Measurements from ENCODE around the gene FTH1. TPM values are rescaled to one million over a fixed set of nuclear protein-coding genes. Genes with fewer than 3 reads are reported as not detected.

The FTH1 gene
- total and polyA plus RNA-seq, 2 of the 13 experiments (the other 11 are each of a cell fraction or from before 2014, with no cell fraction given): 607 to 760 TPM

DNA sequence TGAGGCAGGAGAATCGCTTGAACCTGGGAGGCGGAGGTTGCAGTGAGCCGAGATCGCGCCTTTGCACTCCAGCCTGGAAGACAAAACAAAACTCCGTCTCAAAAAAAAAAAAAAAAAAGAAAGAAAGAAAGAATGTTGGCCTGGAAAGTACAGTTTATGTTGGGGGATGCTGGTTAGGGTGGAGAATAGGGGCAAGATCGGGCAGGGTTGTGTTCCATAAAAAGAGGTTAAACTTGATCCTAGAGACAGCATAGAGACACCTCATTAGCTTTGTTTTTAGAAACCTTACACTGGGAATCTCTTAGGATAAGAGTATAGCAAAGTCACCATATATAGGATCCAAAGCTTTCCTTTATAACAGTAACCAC lies 1.9 kb upstream of the FTH1 start:
- whole genome bisulfite sequencing (ENCODE audit: low lambda C conversion rate): 93% methylated on average over 7 of the region's 7 CpGs
- H3K79me2 ChIP-seq (ENCODE audit: insufficient read depth, low read length): peaks cover 43% of the 10 kb centered on the region
- no peak overlapping the region for H3K9ac ChIP-seq (ENCODE audit: insufficient read depth, low read depth, low read length)
- ChIA-PET POLR2A (interaction anchor here (0.7 to 9.7 kb wide), 12 partner anchors 11 to 154 kb away, joined by 3 to 323 read pairs (median 20); partner anchors contain the start of genes BEST1 and FADS1), CTCF (ENCODE audit: low intra/inter-chr PET ratio, low total read pairs) (no interaction called here)
- H3K4me3 ChIP-seq (replicated peaks in 1 of 3; ENCODE audit: insufficient read depth in 1 of 3, low read depth in 2 of 3, low read length in 3 of 3): no peak overlapping the region
- no peak overlapping the region for H2AFZ ChIP-seq (ENCODE audit: low read length)
- no peak for DNase-seq (ENCODE audit: low spot score)
- no peak for FAIRE-seq
- peaks cover 71% of the 10 kb centered on the region for H3K4me1 ChIP-seq (ENCODE audit: insufficient read depth, low read length)
- H3K27me3 ChIP-seq (ENCODE audit: control insufficient read depth in 1 of 2, insufficient read depth in 2 of 2, low read length in 2 of 2): no peaks in the 10 kb centered on the region; a peak in 1 of 5 replicates
- no peaks in the 10 kb centered on the region for H3K9me3 ChIP-seq (ENCODE audit: low read length)
- in situ Hi-C loops (cut with HindIII; ENCODE audit: extremely low pct_ligation_motif_present, low pct_unique_long_range_greater_than_20kb): loop anchor here (5.0 kb wide), 1 partner anchor 33 kb away; no protein-coding TSS in a partner anchor
- intact Hi-C loops (cut with micrococcal nuclease; ENCODE audit: unreplicated experiment): no loop called here
- peak overlapping the region; percentile 87; the same call in 1 of the 2 replicates for H3K4me2 ChIP-seq (ENCODE audit: low read depth, low read length)
- no peak for ATAC-seq
- no TSS peak for BruUV-seq (replicated peaks)
- H4K20me1 ChIP-seq (ENCODE audit: insufficient read depth, low read length): peaks cover 28% of the 10 kb centered on the region
- no peak overlapping the region for H3K27ac ChIP-seq (ENCODE audit: extremely low read length, insufficient read depth, low read length)
- TF ChIP-seq ZNF589 (CRISPR knock-in tag; conservative IDR thresholded peaks at IDR 0.05) (no peak), ZNF768 (CRISPR knock-in tag; IDR thresholded peaks at IDR 0.05) (no peak)
- TF ChIP-seq, protein P1, sequence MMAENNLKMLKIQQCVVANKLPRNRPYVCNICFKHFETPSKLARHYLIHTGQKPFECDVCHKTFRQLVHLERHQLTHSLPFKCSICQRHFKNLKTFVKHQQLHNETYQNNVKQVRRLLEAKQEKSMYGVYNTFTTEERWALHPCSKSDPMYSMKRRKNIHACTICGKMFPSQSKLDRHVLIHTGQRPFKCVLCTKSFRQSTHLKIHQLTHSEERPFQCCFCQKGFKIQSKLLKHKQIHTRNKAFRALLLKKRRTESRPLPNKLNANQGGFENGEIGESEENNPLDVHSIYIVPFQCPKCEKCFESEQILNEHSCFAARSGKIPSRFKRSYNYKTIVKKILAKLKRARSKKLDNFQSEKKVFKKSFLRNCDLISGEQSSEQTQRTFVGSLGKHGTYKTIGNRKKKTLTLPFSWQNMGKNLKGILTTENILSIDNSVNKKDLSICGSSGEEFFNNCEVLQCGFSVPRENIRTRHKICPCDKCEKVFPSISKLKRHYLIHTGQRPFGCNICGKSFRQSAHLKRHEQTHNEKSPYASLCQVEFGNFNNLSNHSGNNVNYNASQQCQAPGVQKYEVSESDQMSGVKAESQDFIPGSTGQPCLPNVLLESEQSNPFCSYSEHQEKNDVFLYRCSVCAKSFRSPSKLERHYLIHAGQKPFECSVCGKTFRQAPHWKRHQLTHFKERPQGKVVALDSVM (CRISPR knock-in tag; IDR thresholded peaks at IDR 0.05): 0 out of 2 replicates have a peak, but pooled peaks have one; percentile 23
- H3K36me3 ChIP-seq (replicated peaks in 1 of 2; ENCODE audit: control insufficient read depth in 1 of 2, insufficient read depth in 2 of 2, low read length in 2 of 2): peaks cover 5 to 19% of the 10 kb centered on the region in 2 experiments; a peak in 4 of 5 replicates

DNA sequence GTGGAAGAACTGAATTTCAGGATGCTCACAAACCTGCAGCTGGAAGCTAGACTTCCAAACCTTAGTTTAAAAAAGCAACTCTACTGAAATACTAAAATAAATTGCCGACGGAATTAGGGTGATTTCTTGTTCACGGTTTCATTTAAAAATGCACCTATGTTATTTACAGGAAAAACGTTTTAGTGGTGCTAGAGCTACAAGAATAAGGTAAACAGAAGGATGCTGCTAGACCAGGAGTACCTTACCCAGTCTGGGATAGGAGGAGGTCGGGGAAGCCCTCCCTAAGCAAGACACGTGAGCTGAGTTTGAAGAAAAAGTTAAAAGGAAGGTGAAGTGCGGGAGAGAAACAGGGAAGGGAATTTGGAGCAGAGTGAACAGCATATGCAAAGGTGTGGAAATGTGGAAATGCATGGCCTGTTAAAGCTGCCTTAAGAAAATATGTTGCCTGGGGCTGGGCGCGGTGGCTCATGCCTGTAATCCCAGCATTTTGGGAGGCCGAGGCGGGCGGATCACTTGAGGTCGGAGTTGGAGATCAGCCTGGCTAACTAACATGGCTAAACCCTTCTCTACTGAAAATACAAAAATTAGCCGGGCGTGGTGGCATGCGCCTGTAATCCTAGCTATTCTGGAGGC lies 1.4 kb upstream of the FTH1 start:
- intact Hi-C loops (cut with micrococcal nuclease; ENCODE audit: unreplicated experiment): no loop called here

More for the DNA sequence above, 1.4 kb upstream of the FTH1 start:
- Histone ChIP-seq H3K4me1 (ENCODE audit: insufficient read depth, low read length) (peaks cover 71% of the 10 kb centered on the region), H4K20me1 (ENCODE audit: insufficient read depth, low read length) (peaks cover 33% of the 10 kb centered on the region), H3K27me3 (ENCODE audit: control insufficient read depth in 1 of 2, insufficient read depth in 2 of 2, low read length in 2 of 2) (no peaks in the 10 kb centered on the region; a peak in 1 of 5 replicates), H3K9me3 (ENCODE audit: low read length) (no peaks in the 10 kb centered on the region), H3K79me2 (ENCODE audit: insufficient read depth, low read length) (peaks cover 43% of the 10 kb centered on the region), H3K4me2 (ENCODE audit: low read depth, low read length) (peak overlapping the region; percentile 87), H3K27ac (ENCODE audit: extremely low read length, insufficient read depth, low read length) (peak overlapping the region; percentile 99), H3K4me3 (replicated peaks in 1 of 3; ENCODE audit: insufficient read depth in 1 of 3, low read depth in 2 of 3, low read length in 3 of 3) (peak overlapping the region; percentile 92 to 96 (median 94)), H3K36me3 (replicated peaks in 1 of 2; ENCODE audit: control insufficient read depth in 1 of 2, insufficient read depth in 2 of 2, low read length in 2 of 2) (peaks cover 5 to 23% of the 10 kb centered on the region in 2 experiments; a peak in 4 of 5 replicates), H3K9ac (ENCODE audit: insufficient read depth, low read depth, low read length) (peak overlapping the region; percentile 99), H2AFZ (ENCODE audit: low read length) (no peak overlapping the region)
- WGBS (ENCODE audit: low lambda C conversion rate): 79% methylated on average over 16 of the region's 16 CpGs
- FAIRE-seq: no peak
- CTCF ChIA-PET (ENCODE audit: low intra/inter-chr PET ratio, low total read pairs): no interaction called here
- TF ChIP-seq SP140L (CRISPR knock-in tag; IDR thresholded peaks at IDR 0.05; ENCODE audit: borderline replicate concordance) (0 out of 2 replicates have a peak, but pooled peaks have one; percentile 23), ZFP36 (IDR thresholded peaks at IDR 0.05; ENCODE audit: borderline replicate concordance, low read depth, low read length, partially characterized antibody) (no peak), REPIN1 (CRISPR knock-in tag; IDR thresholded peaks at IDR 0.05; ENCODE audit: borderline replicate concordance, low read depth) (0 out of 2 replicates have a peak, but pooled peaks have one; percentile 8), ZBTB38 (CRISPR knock-in tag; IDR thresholded peaks at IDR 0.05) (peak; percentile 76; the same call in 1 of the 2 replicates), SP1 (IDR thresholded peaks at IDR 0.05) (no peak), SP1 (CRISPR knock-in tag; IDR thresholded peaks at IDR 0.05) (no peak), TGIF2 (CRISPR knock-in tag; IDR thresholded peaks at IDR 0.05) (0 out of 2 replicates have a peak, but pooled peaks have one; percentile 4), ISL2 (CRISPR knock-in tag; IDR thresholded peaks at IDR 0.05) (0 out of 2 replicates have a peak, but pooled peaks have one; percentile 19), ZNF543 (CRISPR knock-in tag; IDR thresholded peaks at IDR 0.05) (peak; percentile 13; the same call in 1 of the 2 replicates)
- TF ChIP-seq, protein P2, sequence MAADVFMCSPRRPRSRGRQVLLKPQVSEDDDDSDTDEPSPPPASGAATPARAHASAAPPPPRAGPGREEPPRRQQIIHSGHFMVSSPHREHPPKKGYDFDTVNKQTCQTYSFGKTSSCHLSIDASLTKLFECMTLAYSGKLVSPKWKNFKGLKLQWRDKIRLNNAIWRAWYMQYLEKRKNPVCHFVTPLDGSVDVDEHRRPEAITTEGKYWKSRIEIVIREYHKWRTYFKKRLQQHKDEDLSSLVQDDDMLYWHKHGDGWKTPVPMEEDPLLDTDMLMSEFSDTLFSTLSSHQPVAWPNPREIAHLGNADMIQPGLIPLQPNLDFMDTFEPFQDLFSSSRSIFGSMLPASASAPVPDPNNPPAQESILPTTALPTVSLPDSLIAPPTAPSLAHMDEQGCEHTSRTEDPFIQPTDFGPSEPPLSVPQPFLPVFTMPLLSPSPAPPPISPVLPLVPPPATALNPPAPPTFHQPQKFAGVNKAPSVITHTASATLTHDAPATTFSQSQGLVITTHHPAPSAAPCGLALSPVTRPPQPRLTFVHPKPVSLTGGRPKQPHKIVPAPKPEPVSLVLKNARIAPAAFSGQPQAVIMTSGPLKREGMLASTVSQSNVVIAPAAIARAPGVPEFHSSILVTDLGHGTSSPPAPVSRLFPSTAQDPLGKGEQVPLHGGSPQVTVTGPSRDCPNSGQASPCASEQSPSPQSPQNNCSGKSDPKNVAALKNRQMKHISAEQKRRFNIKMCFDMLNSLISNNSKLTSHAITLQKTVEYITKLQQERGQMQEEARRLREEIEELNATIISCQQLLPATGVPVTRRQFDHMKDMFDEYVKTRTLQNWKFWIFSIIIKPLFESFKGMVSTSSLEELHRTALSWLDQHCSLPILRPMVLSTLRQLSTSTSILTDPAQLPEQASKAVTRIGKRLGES (CRISPR knock-in tag; IDR thresholded peaks at IDR 0.05; ENCODE audit: borderline replicate concordance): no peak
- no peak for DNase-seq (ENCODE audit: low spot score)
- in situ Hi-C loops (cut with HindIII; ENCODE audit: extremely low pct_ligation_motif_present, low pct_unique_long_range_greater_than_20kb): loop anchor here (5.0 kb wide), 1 partner anchor 33 kb away; no protein-coding TSS in a partner anchor
- no TSS peak for BruUV-seq (replicated peaks)
- POLR2A ChIA-PET: interaction anchor here (0.7 to 9.7 kb wide), 26 partner anchors 10 to 619 kb away, joined by 3 to 323 read pairs (median 10); partner anchors contain the start of genes BEST1 and FADS1
- ATAC-seq: no peak

Measured in HepG2 (cell line).